MM.1S (cell line): ENCODE results near the gene PPA2.

Experiments
- DNase-seq: peaks from one replicate; pipeline ENCODE4 v3.0.0-alpha.2; 2015
- H2AFZ ChIP-seq: fragments of 300-600 bp; sonication (generic); 2 replicates; pipeline ENCODE4 v1.6.0; 2016; ENCODE audit warnings: antibody characterized with exemption, low read length
- H3F3A ChIP-seq: fragments of 300-600 bp; sonication (generic); 2 replicates; pipeline ENCODE4 v1.6.1; 2016; ENCODE audit warnings: mild to moderate bottlenecking, antibody characterized with exemption, low read length, moderate library complexity, mixed read lengths; ENCODE audit not compliant: insufficient read depth
- H3K27ac ChIP-seq: fragments of 300-600 bp; sonication (generic); 2 replicates; pipeline ENCODE4 v1.5.1; 2016; ENCODE audit warnings: mild to moderate bottlenecking, low read length
- H3K27me3 ChIP-seq: fragments of 300-600 bp; sonication (generic); replicated peaks from 2 replicates; pipeline ENCODE4 v1.6.0; 2016; ENCODE audit warnings: low read length; ENCODE audit not compliant: insufficient read depth
- H3K36me3 ChIP-seq: fragments of 300-600 bp; sonication (generic); replicated peaks from 2 replicates; pipeline ENCODE4 v1.6.1; 2016; ENCODE audit warnings: mild to moderate bottlenecking, low read length, mixed read lengths; ENCODE audit not compliant: insufficient read depth
- H3K4me1 ChIP-seq: fragments of 300-600 bp; sonication (generic); 2 replicates; pipeline ENCODE4 v1.6.1; 2016; ENCODE audit warnings: low read length, mixed read lengths
- H3K4me2 ChIP-seq: fragments of 300-600 bp; sonication (generic); 2 replicates; pipeline ENCODE4 v1.6.0; 2016; ENCODE audit warnings: low read depth, low read length
- H3K4me3 ChIP-seq: fragments of 300-600 bp; sonication (generic); 2 replicates; pipeline ENCODE4 v1.5.1; 2016; ENCODE audit warnings: low read length, mixed read lengths
- H3K79me2 ChIP-seq: fragments of 300-600 bp; sonication (generic); 2 replicates; pipeline ENCODE4 v1.6.1; 2016; ENCODE audit warnings: mixed run types, low read length, mixed read lengths
- H3K9ac ChIP-seq: fragments of 300-600 bp; sonication (generic); 2 replicates; pipeline ENCODE4 v1.6.1; 2016; ENCODE audit warnings: low read length, mixed read lengths
- H3K9me2 ChIP-seq: fragments of 300-600 bp; sonication (generic); replicated peaks from 2 replicates; pipeline ENCODE4 v1.6.1; 2016; ENCODE audit warnings: mild to moderate bottlenecking, low read length, mixed read lengths; ENCODE audit not compliant: insufficient read depth
- H3K9me3 ChIP-seq: fragments of 300-600 bp; sonication (generic); replicated peaks from 2 replicates; pipeline ENCODE4 v1.6.1; 2016; ENCODE audit warnings: mild to moderate bottlenecking, low read length, mixed read lengths; ENCODE audit not compliant: insufficient read depth
- H4K20me1 ChIP-seq: fragments of 300-600 bp; sonication (generic); 2 replicates; pipeline ENCODE4 v1.6.1; 2016; ENCODE audit warnings: mild to moderate bottlenecking, low read length, moderate library complexity, mixed read lengths; ENCODE audit not compliant: insufficient read depth
- EZH2 ChIP-seq: fragments of 300-600 bp; sonication (generic); optimal IDR thresholded peaks from 2 replicates; pipeline ENCODE3; 2017; ENCODE audit warnings: low read depth, mild to moderate bottlenecking, antibody characterized with exemption, low read length, mixed read lengths
- EZH2phosphoT487 ChIP-seq: fragments of 300-600 bp; sonication (generic); IDR thresholded peaks from 2 replicates; pipeline ENCODE4 v1.6.1; 2018; ENCODE audit warnings: antibody characterized with exemption, low read length
- TF ChIP-seq, protein P1 (sequence below): fragments of 300-600 bp; sonication (generic); IDR thresholded peaks from 2 replicates; pipeline ENCODE4 v1.5.1; 2016; ENCODE audit warnings: antibody characterized with exemption, low read length, mixed read lengths

Gene PPA2

DNA sequence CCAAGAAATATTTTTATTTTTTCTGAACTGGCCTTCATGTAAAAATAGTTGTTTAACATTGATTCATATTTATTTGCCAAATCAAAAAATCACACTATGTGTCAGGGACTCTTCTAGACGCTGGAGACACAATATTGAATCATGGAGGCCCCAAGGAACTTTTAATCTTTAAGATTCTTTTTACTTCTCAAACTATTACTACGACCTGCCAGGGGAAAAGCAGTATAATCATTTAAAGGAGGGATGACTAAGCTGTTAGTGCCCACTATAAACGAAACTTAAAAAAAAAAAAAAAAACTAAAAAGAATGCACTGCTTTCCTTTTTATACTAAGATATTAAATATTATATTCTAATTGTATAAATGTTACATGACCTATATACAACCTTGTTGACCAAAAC lies 84.7 kb downstream of the PPA2 start:
- Histone ChIP-seq H3K9ac (no peak overlapping the region), H2AFZ (no peak overlapping the region), H3K27ac (no peak overlapping the region), H3F3A (no peaks in the 10 kb centered on the region), H3K79me2 (no peaks in the 10 kb centered on the region), H3K4me1 (no peaks in the 10 kb centered on the region), H4K20me1 (no peaks in the 10 kb centered on the region), H3K9me2 (no peaks in the 10 kb centered on the region), H3K4me2 (no peak overlapping the region), H3K27me3 (no peaks in the 10 kb centered on the region), H3K4me3 (no peak overlapping the region), H3K9me3 (no peaks in the 10 kb centered on the region), H3K36me3 (peaks cover 3% of the 10 kb centered on the region; the same call in 1 of the 2 replicates)
- TF ChIP-seq EZH2phosphoT487 (no peak), EZH2 (no peak)
- TF ChIP-seq, protein P1, sequence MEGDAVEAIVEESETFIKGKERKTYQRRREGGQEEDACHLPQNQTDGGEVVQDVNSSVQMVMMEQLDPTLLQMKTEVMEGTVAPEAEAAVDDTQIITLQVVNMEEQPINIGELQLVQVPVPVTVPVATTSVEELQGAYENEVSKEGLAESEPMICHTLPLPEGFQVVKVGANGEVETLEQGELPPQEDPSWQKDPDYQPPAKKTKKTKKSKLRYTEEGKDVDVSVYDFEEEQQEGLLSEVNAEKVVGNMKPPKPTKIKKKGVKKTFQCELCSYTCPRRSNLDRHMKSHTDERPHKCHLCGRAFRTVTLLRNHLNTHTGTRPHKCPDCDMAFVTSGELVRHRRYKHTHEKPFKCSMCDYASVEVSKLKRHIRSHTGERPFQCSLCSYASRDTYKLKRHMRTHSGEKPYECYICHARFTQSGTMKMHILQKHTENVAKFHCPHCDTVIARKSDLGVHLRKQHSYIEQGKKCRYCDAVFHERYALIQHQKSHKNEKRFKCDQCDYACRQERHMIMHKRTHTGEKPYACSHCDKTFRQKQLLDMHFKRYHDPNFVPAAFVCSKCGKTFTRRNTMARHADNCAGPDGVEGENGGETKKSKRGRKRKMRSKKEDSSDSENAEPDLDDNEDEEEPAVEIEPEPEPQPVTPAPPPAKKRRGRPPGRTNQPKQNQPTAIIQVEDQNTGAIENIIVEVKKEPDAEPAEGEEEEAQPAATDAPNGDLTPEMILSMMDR: no peak
- no peak for DNase-seq

DNA sequence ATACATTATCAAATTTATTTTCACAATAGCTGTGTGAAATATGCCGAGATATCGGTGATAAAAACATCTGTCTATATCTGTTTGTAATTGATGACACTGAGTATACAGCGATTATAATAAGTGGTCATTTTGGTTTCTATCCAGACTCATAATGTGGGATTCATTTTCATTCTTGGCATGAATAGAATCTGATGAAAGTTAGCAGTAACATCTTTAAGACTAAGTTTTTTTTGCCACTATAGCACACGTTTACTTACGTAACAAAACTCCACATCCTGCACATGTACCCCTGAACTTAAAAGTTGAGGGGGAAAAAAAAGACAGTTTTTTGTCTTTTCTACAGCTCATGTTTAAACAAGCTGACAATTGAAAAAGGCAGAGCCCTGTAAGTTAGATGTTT lies 86.4 kb downstream of the PPA2 start:
- DNase-seq: no peak
- Histone ChIP-seq H3K4me1 (no peaks in the 10 kb centered on the region), H4K20me1 (no peaks in the 10 kb centered on the region), H3K79me2 (no peaks in the 10 kb centered on the region), H3K4me2 (no peak overlapping the region), H3F3A (no peaks in the 10 kb centered on the region), H3K9me3 (no peaks in the 10 kb centered on the region), H2AFZ (no peak overlapping the region), H3K4me3 (no peak overlapping the region), H3K27ac (no peak overlapping the region), H3K27me3 (no peaks in the 10 kb centered on the region), H3K9me2 (no peaks in the 10 kb centered on the region), H3K9ac (no peak overlapping the region), H3K36me3 (peaks cover 3% of the 10 kb centered on the region; the same call in 1 of the 2 replicates)
- TF ChIP-seq EZH2: no peak
- TF ChIP-seq, protein P1: no peak
- no peak for TF ChIP-seq EZH2phosphoT487

DNA sequence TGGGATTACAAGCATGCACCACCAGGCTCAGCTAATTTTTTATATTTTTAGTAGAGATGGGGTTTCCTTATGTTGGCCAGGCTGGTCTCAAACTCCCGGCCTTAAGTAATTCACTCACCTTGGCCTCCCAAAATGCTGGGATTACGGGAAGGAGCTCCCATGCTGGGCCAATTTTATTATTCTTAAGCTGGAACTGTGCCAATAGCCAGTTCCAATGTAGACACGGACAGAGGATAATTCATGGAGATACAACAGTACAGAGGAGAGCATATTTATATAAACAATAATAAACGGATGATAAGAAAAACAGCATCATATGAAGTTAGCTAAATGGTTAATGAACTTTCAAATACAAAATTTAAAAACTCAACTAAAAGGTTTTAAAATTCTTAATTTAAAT lies 87.8 kb downstream of the PPA2 start:
- Histone ChIP-seq H3K9me3 (no peaks in the 10 kb centered on the region), H3K9ac (no peak overlapping the region), H3K4me2 (no peak overlapping the region), H3K4me3 (no peak overlapping the region), H3K4me1 (no peaks in the 10 kb centered on the region), H3K79me2 (no peaks in the 10 kb centered on the region), H2AFZ (no peak overlapping the region), H3K9me2 (no peaks in the 10 kb centered on the region), H4K20me1 (no peaks in the 10 kb centered on the region), H3K27ac (no peak overlapping the region), H3K36me3 (peaks cover 3% of the 10 kb centered on the region; the same call in 1 of the 2 replicates), H3K27me3 (no peaks in the 10 kb centered on the region), H3F3A (no peaks in the 10 kb centered on the region)
- TF ChIP-seq EZH2phosphoT487: no peak
- TF ChIP-seq EZH2: no peak
- TF ChIP-seq, protein P1: no peak
- DNase-seq: no peak
